Liver (tissue), 3 donors: ENCODE measurements around the gene ALX4.

Source experiments
- FOXA1 ChIP-seq: IDR thresholded peaks from 2 replicates; pipeline ENCODE4 v1.6.1; 2016; ENCODE audit warnings: antibody characterized with exemption
- JUND ChIP-seq, 2 donors: IDR thresholded peaks; 2 replicates each; pipeline ENCODE4 v1.6.1; 2016; ENCODE audit warnings: antibody characterized with exemption in 2 of 2
- RAD21 ChIP-seq, 2 donors: IDR thresholded peaks; 2 replicates each; pipeline ENCODE4 v1.6.1; 2016; ENCODE audit warnings: antibody characterized with exemption in 2 of 2, mild to moderate bottlenecking in 2 of 2
- SP1 ChIP-seq: IDR thresholded peaks from 2 replicates; pipeline ENCODE4 v1.6.1; 2018; ENCODE audit warnings: antibody characterized with exemption, mild to moderate bottlenecking
- TF ChIP-seq, protein P1 (sequence below): fragments of 150-350 bp; IDR thresholded peaks from 2 replicates; pipeline ENCODE4 v1.5.1; 2017; ENCODE audit warnings: improper control_type of control experiment, low read depth, low read length; ENCODE audit not compliant: missing input control
- TF ChIP-seq, protein P2 (sequence below): IDR thresholded peaks from 2 replicates; pipeline ENCODE4 v1.6.1; 2016; ENCODE audit warnings: antibody characterized with exemption, mild to moderate bottlenecking
- donor health status: healthy.
- donor health status: healthy.

DNA sequence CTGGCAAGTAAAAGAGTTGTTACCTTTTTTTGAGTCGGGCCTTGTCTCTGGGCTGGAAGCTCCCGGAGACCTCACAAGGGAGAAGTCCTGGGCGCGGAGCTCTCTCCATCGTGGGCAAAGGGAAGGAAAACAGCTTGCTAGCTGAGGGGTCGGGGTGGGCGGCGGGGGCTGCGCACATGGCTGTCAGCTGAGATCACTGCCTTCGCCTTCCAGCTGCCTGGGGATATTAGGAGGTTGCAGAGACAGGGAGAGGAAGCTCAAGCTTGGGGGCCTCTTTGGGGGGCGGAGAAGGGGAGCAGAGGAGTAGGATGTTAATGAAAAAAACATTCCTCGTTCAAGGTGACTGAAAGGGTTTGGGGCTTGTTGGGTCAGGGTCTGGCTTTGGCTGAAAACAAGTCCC, 49.2 kb upstream of the ALX4 start:
- TF ChIP-seq, protein P1, sequence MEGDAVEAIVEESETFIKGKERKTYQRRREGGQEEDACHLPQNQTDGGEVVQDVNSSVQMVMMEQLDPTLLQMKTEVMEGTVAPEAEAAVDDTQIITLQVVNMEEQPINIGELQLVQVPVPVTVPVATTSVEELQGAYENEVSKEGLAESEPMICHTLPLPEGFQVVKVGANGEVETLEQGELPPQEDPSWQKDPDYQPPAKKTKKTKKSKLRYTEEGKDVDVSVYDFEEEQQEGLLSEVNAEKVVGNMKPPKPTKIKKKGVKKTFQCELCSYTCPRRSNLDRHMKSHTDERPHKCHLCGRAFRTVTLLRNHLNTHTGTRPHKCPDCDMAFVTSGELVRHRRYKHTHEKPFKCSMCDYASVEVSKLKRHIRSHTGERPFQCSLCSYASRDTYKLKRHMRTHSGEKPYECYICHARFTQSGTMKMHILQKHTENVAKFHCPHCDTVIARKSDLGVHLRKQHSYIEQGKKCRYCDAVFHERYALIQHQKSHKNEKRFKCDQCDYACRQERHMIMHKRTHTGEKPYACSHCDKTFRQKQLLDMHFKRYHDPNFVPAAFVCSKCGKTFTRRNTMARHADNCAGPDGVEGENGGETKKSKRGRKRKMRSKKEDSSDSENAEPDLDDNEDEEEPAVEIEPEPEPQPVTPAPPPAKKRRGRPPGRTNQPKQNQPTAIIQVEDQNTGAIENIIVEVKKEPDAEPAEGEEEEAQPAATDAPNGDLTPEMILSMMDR = no peak
- TF ChIP-seq SP1 = no peak
- no peak for TF ChIP-seq FOXA1
- TF ChIP-seq, protein P2, sequence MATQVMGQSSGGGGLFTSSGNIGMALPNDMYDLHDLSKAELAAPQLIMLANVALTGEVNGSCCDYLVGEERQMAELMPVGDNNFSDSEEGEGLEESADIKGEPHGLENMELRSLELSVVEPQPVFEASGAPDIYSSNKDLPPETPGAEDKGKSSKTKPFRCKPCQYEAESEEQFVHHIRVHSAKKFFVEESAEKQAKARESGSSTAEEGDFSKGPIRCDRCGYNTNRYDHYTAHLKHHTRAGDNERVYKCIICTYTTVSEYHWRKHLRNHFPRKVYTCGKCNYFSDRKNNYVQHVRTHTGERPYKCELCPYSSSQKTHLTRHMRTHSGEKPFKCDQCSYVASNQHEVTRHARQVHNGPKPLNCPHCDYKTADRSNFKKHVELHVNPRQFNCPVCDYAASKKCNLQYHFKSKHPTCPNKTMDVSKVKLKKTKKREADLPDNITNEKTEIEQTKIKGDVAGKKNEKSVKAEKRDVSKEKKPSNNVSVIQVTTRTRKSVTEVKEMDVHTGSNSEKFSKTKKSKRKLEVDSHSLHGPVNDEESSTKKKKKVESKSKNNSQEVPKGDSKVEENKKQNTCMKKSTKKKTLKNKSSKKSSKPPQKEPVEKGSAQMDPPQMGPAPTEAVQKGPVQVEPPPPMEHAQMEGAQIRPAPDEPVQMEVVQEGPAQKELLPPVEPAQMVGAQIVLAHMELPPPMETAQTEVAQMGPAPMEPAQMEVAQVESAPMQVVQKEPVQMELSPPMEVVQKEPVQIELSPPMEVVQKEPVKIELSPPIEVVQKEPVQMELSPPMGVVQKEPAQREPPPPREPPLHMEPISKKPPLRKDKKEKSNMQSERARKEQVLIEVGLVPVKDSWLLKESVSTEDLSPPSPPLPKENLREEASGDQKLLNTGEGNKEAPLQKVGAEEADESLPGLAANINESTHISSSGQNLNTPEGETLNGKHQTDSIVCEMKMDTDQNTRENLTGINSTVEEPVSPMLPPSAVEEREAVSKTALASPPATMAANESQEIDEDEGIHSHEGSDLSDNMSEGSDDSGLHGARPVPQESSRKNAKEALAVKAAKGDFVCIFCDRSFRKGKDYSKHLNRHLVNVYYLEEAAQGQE = no peak
- no peak for TF ChIP-seq JUND (IDR thresholded peaks at IDR 0.05)
- TF ChIP-seq RAD21 (IDR thresholded peaks at IDR 0.05) = no peak
